ENCODE measurements around the gene PREPL. TPM values are rescaled to one million over a fixed set of nuclear protein-coding genes. Genes with fewer than 3 reads are reported as not detected.

The PREPL gene
- total and polyA plus RNA-seq, 7 donors, result 18.4 to 66.2 (median 46.0) TPM

DNA sequence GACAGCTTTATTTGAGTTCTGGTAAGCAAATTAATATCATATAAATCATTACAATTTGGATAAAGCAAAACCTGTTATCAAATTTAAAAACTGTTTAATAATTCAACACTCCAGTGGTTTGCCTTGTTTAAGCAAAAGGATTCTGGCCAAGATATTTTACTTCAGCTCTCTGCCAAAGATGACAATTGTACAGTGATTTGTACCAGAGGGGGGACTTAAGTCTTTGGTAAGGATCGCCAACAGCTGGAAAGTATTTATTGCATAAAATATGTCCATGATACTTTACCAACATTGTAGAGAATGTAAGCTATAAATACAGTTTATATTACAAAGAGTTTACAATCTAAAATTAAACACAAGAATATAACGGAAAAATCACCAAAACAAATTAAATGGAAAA lies 13.8 kb downstream of the PREPL start:
- H3K27me3 ChIP-seq (ENCODE audit: insufficient read depth in 3 of 3, low read length in 2 of 3), result no peaks in the 10 kb centered on the region
- WGBS, 3 donors, result 37 to 64% (median 62%) methylated on average over 2 of the region's 2 CpGs
- TF ChIP-seq, protein P1, sequence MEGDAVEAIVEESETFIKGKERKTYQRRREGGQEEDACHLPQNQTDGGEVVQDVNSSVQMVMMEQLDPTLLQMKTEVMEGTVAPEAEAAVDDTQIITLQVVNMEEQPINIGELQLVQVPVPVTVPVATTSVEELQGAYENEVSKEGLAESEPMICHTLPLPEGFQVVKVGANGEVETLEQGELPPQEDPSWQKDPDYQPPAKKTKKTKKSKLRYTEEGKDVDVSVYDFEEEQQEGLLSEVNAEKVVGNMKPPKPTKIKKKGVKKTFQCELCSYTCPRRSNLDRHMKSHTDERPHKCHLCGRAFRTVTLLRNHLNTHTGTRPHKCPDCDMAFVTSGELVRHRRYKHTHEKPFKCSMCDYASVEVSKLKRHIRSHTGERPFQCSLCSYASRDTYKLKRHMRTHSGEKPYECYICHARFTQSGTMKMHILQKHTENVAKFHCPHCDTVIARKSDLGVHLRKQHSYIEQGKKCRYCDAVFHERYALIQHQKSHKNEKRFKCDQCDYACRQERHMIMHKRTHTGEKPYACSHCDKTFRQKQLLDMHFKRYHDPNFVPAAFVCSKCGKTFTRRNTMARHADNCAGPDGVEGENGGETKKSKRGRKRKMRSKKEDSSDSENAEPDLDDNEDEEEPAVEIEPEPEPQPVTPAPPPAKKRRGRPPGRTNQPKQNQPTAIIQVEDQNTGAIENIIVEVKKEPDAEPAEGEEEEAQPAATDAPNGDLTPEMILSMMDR (IDR thresholded peaks at IDR 0.05), result no peak
- no peak overlapping the region for H3K4me3 ChIP-seq
- intact Hi-C loops (cut with DNase I), result no loop called here
- DNase-seq (no peak), ATAC-seq (no peak)
- H3K36me3 ChIP-seq (ENCODE audit: insufficient read depth in 1 of 2, low read depth in 1 of 2), result peaks cover 0 to 47% of the 10 kb centered on the region in 2 donors
- no peaks in the 10 kb centered on the region for H3K9me3 ChIP-seq
- peaks cover 22% of the 10 kb centered on the region for H3K4me1 ChIP-seq
- no peak overlapping the region for H3K27ac ChIP-seq

DNA sequence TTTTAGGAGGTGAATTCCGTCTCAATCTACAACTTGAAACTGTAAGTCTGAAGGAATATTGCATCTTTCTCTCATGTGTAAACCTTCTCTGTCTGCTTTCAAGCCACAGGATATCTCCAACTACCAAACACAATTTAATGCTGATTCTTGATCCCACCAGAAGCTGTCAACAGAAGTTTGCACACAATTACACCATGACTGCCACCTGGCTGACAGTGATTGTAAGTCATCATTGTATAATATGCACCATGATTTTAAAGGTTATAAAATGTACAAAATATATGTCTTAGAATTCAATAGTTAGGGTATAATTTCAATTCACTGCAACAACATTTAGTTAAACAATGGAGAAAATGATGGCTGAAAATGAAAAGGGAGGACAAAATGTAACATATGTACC lies 18.4 kb downstream of the PREPL start:
- intact Hi-C loops (cut with DNase I), result no loop called here
- WGBS, 3 donors, result 92 to 95% (median 94%) methylated on average over 1 of the region's 1 CpG

DNA sequence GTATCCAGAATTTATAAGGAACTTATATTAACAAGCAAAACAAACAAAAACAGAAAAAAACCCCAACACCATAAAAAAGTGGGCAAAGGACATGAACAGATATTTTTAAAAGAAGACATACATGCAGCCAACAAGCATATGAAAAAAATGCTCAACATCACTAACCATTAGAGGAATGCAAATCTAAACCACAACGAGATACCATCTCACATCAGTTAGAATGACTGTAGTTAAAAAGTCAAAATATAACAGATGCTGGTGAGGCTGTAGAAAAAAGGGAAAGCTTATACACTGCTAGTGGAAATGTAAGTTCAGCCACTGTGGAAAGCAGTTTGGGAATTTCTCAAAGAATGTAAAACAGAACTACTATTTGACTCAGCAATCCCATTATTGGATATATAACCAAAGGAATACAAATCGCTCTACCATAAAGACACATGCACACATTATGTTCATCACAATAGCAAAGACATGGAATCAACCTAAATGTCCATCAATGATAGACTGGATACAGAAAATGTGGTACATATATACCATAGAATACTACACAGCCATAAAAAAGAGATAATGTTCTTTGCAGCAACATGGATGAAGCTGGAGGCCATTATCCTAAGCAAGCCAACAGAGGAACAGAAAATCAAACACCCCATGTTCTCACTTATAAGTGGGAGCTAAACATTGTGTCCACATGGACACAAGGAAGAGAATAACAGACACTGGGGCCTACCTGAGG lies 25.3 kb downstream of the PREPL start:
- no peaks in the 10 kb centered on the region for H3K27me3 ChIP-seq (ENCODE audit: insufficient read depth in 3 of 3, low read length in 2 of 3)
- TF ChIP-seq, protein P1 (IDR thresholded peaks at IDR 0.05), result no peak
- WGBS, 3 donors, result 92 to 94% (median 93%) methylated on average over 2 of the region's 2 CpGs
- DNase-seq (no peak), ATAC-seq (no peak)
- H3K4me3 ChIP-seq, result no peak overlapping the region
- H3K9me3 ChIP-seq, result no peaks in the 10 kb centered on the region
- peaks cover 11 to 97% of the 10 kb centered on the region in 2 donors for H3K36me3 ChIP-seq (ENCODE audit: insufficient read depth in 1 of 2, low read depth in 1 of 2)
- intact Hi-C loops (cut with DNase I), result no loop called here
- no peak overlapping the region for H3K27ac ChIP-seq
- no peaks in the 10 kb centered on the region for H3K4me1 ChIP-seq

More for the DNA sequence above, 18.4 kb downstream of the PREPL start:
- ATAC-seq, result peak in 1 of 4 donors; percentile 41
- Histone ChIP-seq H3K27me3 (ENCODE audit: insufficient read depth in 3 of 3, low read length in 2 of 3) (no peaks in the 10 kb centered on the region), H3K27ac (no peak overlapping the region), H3K36me3 (ENCODE audit: insufficient read depth in 1 of 2, low read depth in 1 of 2) (peaks cover 7 to 93% of the 10 kb centered on the region in 2 donors), H3K9me3 (no peaks in the 10 kb centered on the region), H3K4me1 (peaks cover 4% of the 10 kb centered on the region), H3K4me3 (no peak overlapping the region)
- no peak for DNase-seq
- TF ChIP-seq, protein P1 (IDR thresholded peaks at IDR 0.05), result peak; percentile 19

DNA sequence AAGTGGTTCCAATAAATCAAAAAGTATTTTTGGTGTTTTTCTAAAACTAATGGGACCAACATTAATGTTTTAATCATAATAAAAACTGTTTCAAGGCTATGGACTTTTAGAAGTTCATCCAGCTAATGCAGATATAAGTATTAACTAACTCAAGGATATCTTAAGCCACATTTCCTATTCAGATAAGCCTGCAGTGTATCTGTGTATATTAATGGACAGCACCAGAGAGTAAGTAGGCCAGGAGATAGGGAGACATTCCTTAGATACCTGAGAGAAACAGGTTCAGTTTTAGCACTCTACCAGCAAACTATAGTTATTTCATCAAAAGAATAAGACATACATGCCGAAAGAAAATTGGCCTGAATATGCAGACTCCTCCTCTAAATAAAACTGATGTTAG lies 27.3 kb downstream of the PREPL start:
- H3K9me3 ChIP-seq, result no peaks in the 10 kb centered on the region
- H3K4me3 ChIP-seq, result no peak overlapping the region
- WGBS, 3 donors, result 94 to 95% (median 94%) methylated on average over 1 of the region's 1 CpG
- no peaks in the 10 kb centered on the region for H3K4me1 ChIP-seq
- TF ChIP-seq, protein P1 (IDR thresholded peaks at IDR 0.05), result no peak
- H3K36me3 ChIP-seq (ENCODE audit: insufficient read depth in 1 of 2, low read depth in 1 of 2), result peaks cover 11 to 97% of the 10 kb centered on the region in 2 donors
- no peak for ATAC-seq
- intact Hi-C loops (cut with DNase I), result no loop called here
- H3K27me3 ChIP-seq (ENCODE audit: insufficient read depth in 3 of 3, low read length in 2 of 3), result no peaks in the 10 kb centered on the region
- no peak overlapping the region for H3K27ac ChIP-seq
- DNase-seq, result no peak

DNA sequence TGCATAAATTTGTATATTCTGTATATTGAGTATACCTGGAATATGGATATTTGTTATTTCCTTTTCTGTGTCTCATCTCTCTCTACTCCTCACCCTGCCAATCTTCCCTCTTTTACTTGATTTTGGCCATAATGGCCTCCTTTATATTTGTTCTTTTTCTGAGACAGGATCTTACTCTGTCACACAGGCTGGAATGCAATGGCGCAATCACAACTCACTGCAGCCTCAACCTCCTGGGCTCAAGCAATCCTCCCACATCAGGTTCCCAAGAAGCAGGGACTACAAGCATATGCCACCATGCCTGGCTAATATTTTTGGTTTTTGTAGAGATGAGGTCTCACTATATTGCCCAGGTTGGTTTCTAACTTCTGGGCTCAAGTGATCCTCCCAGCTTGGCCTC lies 30.5 kb downstream of the PREPL start:
- Histone ChIP-seq H3K4me3 (no peak overlapping the region), H3K27me3 (ENCODE audit: insufficient read depth in 3 of 3, low read length in 2 of 3) (no peaks in the 10 kb centered on the region), H3K4me1 (peaks cover 7% of the 10 kb centered on the region), H3K36me3 (ENCODE audit: insufficient read depth in 1 of 2, low read depth in 1 of 2) (peaks cover 3 to 93% of the 10 kb centered on the region in 2 donors), H3K27ac (no peak overlapping the region), H3K9me3 (no peaks in the 10 kb centered on the region)
- TF ChIP-seq, protein P1 (IDR thresholded peaks at IDR 0.05), result no peak
- intact Hi-C loops (cut with DNase I), result no loop called here
- ATAC-seq, result no peak
- 97 to 100% (median 99%) methylated on average over 1 of the region's 1 CpG for WGBS, 3 donors
- DNase-seq, result no peak

All from psoas muscle (tissue), 8 donors.